HG03064 (cell line): Measurements from ENCODE around the gene KIZ.

Experiments
- ATAC-seq: cut with Tn5 transposase; IDR thresholded peaks from one replicate; pipeline ENCODE4 v1.9.1; 2021; ENCODE audit warnings: low read depth; ENCODE audit not compliant: unreplicated experiment

KIZ gene, protein sequence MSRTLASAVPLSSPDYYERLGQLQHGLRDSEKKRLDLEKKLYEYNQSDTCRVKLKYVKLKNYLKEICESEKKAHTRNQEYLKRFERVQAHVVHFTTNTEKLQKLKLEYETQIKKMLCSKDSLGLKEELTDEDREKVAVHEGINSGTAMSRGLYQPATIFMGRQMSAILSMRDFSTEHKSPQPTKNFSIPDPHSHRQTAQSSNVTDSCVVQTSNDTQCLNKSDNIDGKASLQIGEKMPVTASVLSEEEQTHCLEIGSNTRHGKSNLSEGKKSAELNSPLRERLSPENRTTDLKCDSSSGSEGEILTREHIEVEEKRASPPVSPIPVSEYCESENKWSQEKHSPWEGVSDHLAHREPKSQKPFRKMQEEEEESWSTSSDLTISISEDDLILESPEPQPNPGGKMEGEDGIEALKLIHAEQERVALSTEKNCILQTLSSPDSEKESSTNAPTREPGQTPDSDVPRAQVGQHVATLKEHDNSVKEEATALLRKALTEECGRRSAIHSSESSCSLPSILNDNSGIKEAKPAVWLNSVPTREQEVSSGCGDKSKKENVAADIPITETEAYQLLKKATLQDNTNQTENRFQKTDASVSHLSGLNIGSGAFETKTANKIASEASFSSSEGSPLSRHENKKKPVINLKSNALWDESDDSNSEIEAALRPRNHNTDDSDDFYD

DNA sequence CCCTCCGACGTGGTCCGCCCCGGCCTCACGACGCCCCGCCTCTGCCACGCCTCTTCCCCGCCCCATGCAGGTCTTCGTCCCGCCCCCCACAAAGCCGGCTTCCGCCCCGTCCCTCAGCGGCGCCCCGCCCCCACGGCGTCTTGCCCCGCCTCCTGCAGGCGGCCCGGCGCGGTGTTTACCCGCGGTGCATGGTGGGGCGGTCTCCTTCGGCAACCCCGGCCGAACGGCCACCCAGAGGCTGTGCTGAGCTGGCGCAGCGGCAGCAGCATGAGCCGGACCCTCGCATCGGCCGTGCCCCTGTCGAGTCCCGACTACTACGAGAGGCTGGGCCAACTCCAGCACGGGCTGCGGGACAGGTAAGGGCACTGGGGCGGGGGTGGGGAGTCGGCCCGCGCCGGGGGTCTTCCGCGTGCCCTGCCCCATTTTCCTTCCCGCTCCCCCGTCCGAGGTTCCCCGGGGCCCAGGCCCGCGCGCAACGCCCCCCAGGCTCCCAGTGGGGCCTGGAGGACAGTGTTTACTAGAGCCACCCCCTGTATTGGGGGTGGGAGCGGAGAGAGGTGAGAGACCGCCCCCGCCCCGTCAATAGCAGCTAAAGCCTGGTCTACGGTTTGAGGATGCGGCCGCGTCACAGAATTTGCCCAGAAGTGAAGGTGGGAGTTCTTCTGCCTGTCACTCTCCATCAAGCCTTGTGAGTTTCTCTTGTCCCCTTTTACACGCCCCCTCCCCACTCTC, at the start of gene KIZ:
TSS of gene KIZ (plus strand) at position 234 of the 732 bp plus-strand sequence. CDS start at position 268, 34 bp downstream.
- peak; percentile 98 for ATAC-seq

DNA sequence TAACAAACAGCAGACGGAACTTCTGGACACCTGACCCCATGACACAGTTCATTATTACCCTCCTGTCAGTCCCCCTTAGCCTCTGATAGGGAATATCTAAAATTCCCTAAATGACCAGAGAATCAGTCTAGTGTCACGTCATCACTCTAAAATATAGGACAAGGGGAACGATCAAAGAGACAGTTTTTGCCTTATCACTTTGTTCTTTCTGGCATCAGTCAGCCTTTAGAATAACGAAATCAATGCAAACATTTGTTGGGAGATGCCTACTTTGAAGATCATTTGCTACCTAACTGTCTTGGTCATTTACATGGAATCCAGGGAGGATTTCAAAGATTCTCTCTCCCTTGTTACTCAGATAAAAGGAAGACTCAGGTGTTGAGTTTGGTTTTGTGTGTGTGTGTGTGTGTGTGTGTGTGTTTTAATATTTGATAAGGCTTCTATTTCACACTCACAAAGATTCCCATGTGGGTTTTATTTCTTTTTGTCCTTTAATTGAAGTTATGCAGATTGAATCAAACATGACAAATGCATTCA, 48.0 kb upstream of the KIZ start:
- ATAC-seq = no peak

GRCh38 chr20:21082584-21082983, 43.3 kb upstream of the KIZ start:
- no peak for ATAC-seq

GRCh38 chr20:21083825-21084325, 42.0 kb upstream of the KIZ start:
- no peak for ATAC-seq

DNA sequence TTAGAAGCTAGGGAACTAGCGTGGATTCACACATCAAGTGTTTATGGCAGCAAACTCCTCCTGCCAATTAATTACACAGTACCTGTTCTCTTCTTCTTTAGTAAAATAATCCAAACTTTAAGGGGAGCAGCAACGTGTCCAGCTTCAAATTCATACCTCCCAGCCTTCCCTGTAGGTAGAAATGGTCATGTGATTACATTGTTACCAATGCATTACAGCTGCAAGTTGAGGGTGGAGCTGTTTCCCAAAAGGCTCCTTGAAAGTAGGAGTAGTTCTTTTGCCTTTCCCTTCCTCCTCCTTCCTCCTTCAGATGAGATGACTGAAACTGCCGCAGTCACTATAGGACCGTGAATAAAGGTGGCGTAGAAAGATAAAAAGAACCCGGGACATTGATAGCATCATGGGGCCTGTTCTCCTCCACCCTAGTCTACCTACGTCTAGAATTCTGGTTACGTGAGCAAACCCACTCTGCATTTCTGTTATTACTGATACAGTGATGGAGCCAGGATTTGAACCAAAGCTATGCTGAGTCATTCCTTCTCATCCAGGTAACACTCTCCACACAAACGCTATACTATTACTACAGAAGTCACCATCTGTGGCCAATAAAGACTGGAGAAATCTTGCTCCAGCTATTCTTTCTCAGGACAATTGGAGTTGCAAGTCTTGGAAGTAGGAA, 37.9 kb upstream of the KIZ start:
- ATAC-seq = no peak

DNA sequence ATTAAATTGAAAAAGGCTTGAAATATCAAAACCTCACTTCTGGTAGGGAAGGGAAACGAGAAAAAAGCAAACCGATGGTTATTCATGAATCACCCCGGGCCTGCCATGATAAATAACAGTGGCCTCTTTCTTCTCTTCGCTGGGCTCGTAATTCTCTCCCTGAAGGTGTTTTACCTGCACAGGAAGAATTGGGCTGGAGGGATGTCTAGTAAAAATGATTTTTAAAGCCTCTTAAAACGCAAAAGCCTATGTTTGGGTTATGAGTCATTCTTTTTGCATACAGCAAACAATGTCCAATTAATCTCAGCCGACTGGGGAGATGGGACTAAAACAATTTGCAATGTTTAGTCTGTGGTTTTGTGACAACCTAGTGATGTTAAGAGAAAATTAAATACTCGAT, 36.5 kb upstream of the KIZ start:
- no peak for ATAC-seq

- no peak for ATAC-seq
Measured at GRCh38 chr20:21090111-21090618, 35.7 kb upstream of the KIZ start.

GRCh38 chr20:21090721-21091120, 35.2 kb upstream of the KIZ start:
- no peak for ATAC-seq

DNA sequence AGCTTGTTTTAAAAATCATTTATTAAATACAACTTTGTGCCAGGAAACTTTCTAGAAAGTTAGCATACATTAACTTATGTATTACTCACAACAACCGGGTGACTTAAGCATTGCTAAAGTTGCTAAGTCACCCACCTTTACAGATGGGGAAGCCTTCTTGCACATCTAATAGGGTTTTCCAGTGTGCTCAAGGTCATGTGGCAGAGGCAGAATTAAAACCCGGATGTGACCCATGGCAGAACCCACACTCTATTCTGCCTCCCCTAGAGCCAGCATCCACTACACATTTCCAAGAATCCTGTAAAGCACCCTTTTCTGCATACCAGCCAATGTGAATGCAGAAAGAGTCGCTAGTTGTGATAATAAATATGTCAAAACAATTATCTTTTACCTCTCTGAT, 33.1 kb upstream of the KIZ start:
- no peak for ATAC-seq

GRCh38 chr20:21096321-21097043, 29.4 kb upstream of the KIZ start:
- no peak for ATAC-seq

- no peak for ATAC-seq
Measured at GRCh38 chr20:21099751-21100577, 25.9 kb upstream of the KIZ start.

DNA sequence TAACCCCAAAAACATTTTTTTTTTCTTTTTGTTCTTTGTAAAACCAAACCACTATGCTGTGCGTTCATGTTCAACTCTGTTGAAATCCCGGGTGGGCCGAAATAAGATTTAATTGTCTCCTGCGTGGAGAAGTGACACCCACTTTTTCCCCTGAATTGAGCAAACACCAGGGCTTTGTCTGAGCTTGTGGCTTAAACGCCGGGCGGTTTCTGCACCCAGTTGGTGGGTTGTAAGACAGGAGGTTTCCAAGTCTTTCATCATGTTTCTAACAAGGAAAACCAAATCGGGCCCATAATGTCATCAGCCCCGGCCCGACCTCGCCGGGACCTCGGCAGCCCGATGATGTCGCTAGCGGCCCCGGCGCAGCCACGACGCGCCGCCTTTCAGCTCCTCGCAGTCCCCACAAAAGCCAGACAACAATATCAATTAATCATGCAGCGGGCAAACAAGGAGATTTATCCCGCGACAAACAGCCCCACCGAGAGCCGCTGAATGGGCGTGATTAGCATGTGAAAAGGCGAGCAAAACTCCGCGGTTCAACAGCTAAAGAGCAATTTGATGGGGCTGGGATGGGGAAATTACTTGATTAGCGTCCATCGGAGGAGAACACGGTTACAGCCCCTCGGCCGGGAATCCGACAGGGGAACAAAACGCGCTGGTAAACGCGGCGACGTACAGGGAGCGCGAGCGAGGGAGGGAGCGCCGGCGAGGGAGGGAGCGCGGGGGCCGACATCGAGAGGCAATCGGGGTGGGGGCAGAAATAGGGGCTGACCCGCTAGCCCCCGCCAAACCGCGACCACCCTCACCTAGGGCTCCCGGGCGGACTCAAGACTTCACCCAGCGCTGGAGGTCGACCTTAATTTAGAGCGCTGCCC, 25.1 kb upstream of the KIZ start:
- no peak for ATAC-seq

GRCh38 chr20:21101453-21101931, 24.4 kb upstream of the KIZ start:
- ATAC-seq = no peak

DNA sequence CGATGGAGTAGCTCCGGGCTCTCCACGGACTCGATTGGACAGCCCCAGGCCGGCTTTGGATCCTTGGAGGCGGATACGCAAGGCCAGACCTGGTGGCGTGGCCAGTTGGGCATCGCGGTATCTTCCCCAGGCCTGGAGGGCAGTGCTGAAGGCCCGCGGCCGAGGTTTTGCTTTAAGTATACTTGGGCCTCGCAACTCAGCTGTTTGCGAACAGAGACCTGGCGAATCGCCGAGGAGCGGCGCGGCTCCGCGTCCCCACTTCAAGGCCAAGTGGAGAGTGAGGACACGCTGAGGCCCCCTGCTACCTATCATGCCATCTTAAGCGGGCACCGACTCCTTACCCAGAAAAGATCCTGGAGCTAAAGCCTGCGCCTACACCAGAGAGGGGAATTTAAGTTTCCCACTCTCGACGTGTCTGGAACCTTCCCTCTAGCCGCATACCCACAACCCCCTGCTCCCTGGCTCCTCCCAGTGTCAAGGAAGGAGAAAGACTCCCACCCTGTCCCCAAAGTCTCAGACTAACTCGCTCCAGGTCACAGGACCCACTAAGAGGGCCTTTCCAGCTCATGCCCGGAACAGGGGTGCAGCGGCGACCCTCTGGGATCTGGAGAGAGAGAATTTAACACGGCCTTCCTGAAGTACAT, 23.8 kb upstream of the KIZ start:
- ATAC-seq = no peak

DNA sequence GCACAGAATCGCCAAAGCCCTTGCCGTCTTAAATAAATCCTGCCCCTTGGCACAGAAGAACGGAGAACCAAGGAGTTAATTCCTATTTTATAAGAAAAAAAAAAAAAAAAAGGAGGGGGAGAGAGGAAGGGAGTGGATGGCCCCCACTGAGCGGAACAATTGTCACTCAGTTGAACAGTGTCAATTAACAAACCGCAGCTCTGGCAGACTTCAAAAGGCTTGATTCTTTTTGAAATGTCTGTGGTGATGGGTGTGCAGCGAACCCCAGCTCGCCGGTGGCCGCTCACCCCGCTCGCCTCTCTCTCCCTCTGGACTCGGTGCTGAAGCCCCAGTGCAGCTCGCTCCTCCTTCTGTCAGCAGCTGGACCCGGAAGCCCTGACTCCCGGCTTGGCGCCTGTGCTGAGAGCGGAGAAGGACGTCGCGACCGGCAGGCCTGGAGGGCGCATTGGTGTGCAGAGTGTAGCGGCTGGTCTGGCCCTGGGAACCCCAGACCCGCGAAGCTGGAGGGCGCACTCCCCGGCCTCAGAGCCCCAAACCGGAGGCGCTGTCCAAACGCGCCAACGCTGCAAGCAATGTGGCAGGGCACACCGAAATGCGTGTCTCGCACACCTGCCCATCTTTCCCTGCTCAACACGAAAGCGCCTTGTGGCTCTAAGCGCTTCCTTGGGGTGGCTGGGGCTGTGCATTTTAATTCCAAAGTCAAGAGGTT, 23.1 kb upstream of the KIZ start:
- ATAC-seq = no peak
